K562 (cell line): Measurements from ENCODE around the gene ASCC1. TPM values are rescaled to one million over a fixed set of nuclear protein-coding genes. Genes with fewer than 3 reads are reported as not detected.

ENCODE experiments used
- CBFA2T3 ChIP-seq: fragments of 450-650 bp; IDR thresholded peaks from 2 replicates; pipeline ENCODE4 v1.6.1; 2017
- EP300 ChIP-seq: IDR thresholded peaks from 2 replicates; pipeline ENCODE4 v1.6.1; 2012; ENCODE audit warnings: low read length, improper control_type of control experiment
- ETV6 ChIP-seq, 3 experiments: fragments of 150-350 bp in 1 of 3; sonication (generic) in 1 of 3; formaldehyde crosslinking in 1 of 3; IDR thresholded peaks; 2 replicates each; pipeline versions ENCODE4 v1.6.1 to v1.8.0; 2014 to 2022; ENCODE audit warnings: borderline replicate concordance in 2 of 3, low read depth in 2 of 3, antibody characterized with exemption in 1 of 3, low read length in 1 of 3, mild to moderate bottlenecking in 1 of 3, missing genetic modification reagents in 1 of 3
- IRF2 ChIP-seq: sonication (generic); formaldehyde crosslinking; IDR thresholded peaks from 2 replicates; pipeline ENCODE4 v1.8.1; 2022; ENCODE audit warnings: mild to moderate bottlenecking, missing genetic modification reagents
- NFYB ChIP-seq: IDR thresholded peaks from 2 replicates; pipeline ENCODE4 v1.6.1; 2011; ENCODE audit warnings: mild to moderate bottlenecking, moderate library complexity; ENCODE audit not compliant: insufficient read length; ENCODE audit errors: extremely low read depth
- PHF20 ChIP-seq: fragments of 450-650 bp; IDR thresholded peaks from 2 replicates; pipeline ENCODE4 v1.6.1; 2018; ENCODE audit not compliant: partially characterized antibody
- SLC30A9 ChIP-seq: fragments of 250-450 bp; sonication (Bioruptor Pico); IDR thresholded peaks from 2 replicates; pipeline ENCODE4 v1.8.0; 2022; ENCODE audit warnings: mild to moderate bottlenecking, moderate library complexity
- SMAD1 ChIP-seq: fragments of 150-350 bp; IDR thresholded peaks from 2 replicates; pipeline ENCODE4 v1.6.1; 2014; ENCODE audit warnings: low read length, low read depth; ENCODE audit not compliant: partially characterized antibody
- SRSF9 ChIP-seq: fragments of 200-400 bp; formaldehyde crosslinking; IDR thresholded peaks from 2 replicates; pipeline ENCODE4 v1.6.1; 2017; ENCODE audit warnings: low read depth, low read length, borderline replicate concordance
- TRIM24 ChIP-seq, 2 experiments: fragments of 450-650 bp; IDR thresholded peaks; 2 replicates each; pipeline ENCODE4 v1.6.1; 2016
- U2AF2 ChIP-seq: fragments of 200-400 bp; formaldehyde crosslinking; optimal IDR thresholded peaks from 2 replicates; pipeline ENCODE3; 2017; ENCODE audit warnings: low read depth, mild to moderate bottlenecking, low read length
- ZNF121 ChIP-seq: sonication (generic); formaldehyde crosslinking; conservative IDR thresholded peaks from 2 replicates; pipeline ENCODE4 v1.8.0; 2022; ENCODE audit warnings: missing genetic modification reagents
- ZNF583 ChIP-seq: fragments of 250-450 bp; sonication (Bioruptor Pico); IDR thresholded peaks from 2 replicates; pipeline ENCODE4 v1.4.0; 2020
- ZNF644 ChIP-seq: fragments of 200-800 bp; sonication (Bioruptor generic); IDR thresholded peaks from 2 replicates; pipeline ENCODE4 v1.6.1; 2016; ENCODE audit warnings: low read depth, missing genetic modification characterization, missing compliant biosample characterization
- polyA plus RNA-seq, 8 experiments: library from polyadenylated mRNA; depleted of rRNA in 4 of 8; stranded (reverse) in 5 of 8; unstranded in 3 of 8; fragments of >200 nt; fragmentation: Nextera tagmentation in 2 of 8; fragmentation: Illumina TruSeq in 1 of 8; extraction: Ambion mirVana in 2 of 8; extraction: Trizol in 1 of 8; gene quantifications; 2 replicates each; pipeline versions ENCODE4 v1.2.1 to v1.2.3, GENCODE V29; 2011 to 2014; ENCODE audit warnings: inconsistent platforms in 1 of 8, missing spikeins in 1 of 8
- total RNA-seq, 7 experiments: library from RNA; depleted of rRNA in 6 of 7; stranded (reverse); fragments of >200 nt in 6 of 7; fragmentation: Illumina TruSeq in 2 of 7; extraction: Trizol in 2 of 7; gene quantifications; 2 replicates each; pipeline versions ENCODE4 v1.2.1 to v1.2.3, GENCODE V29; 2011 to 2021; ENCODE audit warnings: low replicate concordance in 1 of 7
- TF ChIP-seq, protein P1 (sequence below): fragments of 450-650 bp; IDR thresholded peaks from 2 replicates; pipeline ENCODE4 v1.6.1; 2016; ENCODE audit warnings: low read depth
- TF ChIP-seq, protein P2 (sequence below): sonication (generic); formaldehyde crosslinking; IDR thresholded peaks from 2 replicates; pipeline ENCODE4 v1.8.1; 2023; ENCODE audit warnings: mild to moderate bottlenecking, missing genetic modification reagents, moderate library complexity
- TF ChIP-seq, protein P3 (sequence below): sonication (generic); formaldehyde crosslinking; IDR thresholded peaks from 2 replicates; pipeline ENCODE4 v1.8.0; 2022; ENCODE audit warnings: missing genetic modification reagents, mild to moderate bottlenecking, moderate library complexity, borderline replicate concordance

The ASCC1 gene
- total and polyA plus RNA-seq, 9 of the 15 experiments (the other 6 are each of a cell fraction or from before 2014, with no cell fraction given): 31.7 to 73.3 (median 52.8) TPM

DNA sequence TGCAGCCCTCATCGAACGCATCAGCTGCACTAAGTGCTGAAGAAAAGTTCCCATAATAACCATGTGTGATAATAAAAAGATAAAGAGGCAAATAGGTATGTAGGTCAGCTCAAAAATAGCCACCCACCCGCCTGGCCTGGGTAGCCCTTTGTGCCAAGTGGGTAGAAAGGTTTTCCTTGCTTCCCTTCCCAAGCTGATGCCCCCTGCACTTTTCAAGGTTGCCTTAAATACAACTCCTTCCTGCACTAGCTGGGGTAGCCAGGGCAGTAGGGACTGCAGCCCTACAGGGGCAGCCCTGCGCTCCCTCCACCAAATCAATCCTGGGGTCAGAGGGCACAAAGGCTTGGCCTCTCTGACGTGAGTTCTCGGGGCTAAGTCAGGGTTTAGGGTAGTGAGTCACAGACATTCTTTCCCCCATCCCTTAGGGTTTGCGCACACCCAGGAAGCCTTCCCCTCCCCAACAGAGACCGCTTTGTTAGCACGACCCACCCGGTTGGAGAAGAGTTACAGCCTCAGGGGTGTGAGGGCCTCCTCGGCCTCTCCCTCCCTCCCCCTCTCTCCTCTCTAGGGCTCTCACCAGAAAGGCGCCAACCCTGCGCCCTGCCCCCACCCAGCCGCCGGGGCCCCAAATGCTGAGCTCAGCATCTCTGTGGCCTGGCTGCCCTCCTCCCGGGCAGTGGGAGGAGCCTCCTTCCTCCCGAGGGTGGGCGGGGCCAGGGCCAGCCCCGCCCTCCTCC is 44.3 kb upstream of the ASCC1 start (continued):
- TF ChIP-seq, protein P1, sequence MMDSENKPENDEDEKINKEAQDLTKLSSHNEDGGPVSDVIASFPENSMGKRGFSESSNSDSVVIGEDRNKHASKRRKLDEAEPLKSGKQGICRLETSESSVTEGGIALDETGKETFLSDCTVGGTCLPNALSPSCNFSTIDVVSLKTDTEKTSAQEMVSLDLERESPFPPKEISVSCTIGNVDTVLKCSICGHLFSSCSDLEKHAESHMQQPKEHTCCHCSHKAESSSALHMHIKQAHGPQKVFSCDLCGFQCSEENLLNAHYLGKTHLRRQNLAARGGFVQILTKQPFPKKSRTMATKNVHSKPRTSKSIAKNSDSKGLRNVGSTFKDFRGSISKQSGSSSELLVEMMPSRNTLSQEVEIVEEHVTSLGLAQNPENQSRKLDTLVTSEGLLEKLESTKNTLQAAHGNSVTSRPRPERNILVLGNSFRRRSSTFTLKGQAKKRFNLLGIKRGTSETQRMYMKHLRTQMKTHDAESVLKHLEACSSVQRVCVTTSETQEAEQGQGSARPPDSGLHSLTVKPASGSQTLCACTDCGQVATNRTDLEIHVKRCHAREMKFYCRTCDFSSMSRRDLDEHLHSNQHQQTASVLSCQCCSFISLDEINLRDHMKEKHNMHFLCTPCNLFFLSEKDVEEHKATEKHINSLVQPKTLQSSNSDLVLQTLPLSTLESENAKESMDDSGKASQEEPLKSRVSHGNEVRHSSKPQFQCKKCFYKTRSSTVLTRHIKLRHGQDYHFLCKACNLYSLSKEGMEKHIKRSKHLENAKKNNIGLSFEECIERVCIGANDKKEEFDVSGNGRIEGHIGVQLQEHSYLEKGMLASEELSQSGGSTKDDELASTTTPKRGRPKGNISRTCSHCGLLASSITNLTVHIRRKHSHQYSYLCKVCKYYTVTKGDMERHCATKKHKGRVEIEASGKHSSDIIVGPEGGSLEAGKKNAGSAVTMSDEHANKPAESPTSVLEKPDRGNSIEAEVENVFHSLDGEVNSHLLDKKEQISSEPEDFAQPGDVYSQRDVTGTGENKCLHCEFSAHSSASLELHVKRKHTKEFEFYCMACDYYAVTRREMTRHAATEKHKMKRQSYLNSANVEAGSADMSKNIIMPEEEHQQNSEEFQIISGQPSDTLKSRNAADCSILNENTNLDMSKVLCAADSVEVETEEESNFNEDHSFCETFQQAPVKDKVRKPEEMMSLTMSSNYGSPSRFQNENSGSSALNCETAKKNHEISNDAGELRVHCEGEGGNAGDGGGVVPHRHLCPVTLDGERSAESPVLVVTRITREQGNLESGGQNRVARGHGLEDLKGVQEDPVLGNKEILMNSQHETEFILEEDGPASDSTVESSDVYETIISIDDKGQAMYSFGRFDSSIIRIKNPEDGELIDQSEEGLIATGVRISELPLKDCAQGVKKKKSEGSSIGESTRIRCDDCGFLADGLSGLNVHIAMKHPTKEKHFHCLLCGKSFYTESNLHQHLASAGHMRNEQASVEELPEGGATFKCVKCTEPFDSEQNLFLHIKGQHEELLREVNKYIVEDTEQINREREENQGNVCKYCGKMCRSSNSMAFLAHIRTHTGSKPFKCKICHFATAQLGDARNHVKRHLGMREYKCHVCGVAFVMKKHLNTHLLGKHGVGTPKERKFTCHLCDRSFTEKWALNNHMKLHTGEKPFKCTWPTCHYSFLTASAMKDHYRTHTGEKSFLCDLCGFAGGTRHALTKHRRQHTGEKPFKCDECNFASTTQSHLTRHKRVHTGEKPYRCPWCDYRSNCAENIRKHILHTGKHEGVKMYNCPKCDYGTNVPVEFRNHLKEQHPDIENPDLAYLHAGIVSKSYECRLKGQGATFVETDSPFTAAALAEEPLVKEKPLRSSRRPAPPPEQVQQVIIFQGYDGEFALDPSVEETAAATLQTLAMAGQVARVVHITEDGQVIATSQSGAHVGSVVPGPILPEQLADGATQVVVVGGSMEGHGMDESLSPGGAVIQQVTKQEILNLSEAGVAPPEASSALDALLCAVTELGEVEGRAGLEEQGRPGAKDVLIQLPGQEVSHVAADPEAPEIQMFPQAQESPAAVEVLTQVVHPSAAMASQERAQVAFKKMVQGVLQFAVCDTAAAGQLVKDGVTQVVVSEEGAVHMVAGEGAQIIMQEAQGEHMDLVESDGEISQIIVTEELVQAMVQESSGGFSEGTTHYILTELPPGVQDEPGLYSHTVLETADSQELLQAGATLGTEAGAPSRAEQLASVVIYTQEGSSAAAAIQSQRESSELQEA: no peak
- TF ChIP-seq IRF2 (CRISPR knock-in tag) (no peak), PHF20 (no peak), NFYB (no peak), CBFA2T3 (peak; percentile 46), ZNF644 (no peak), EP300 (peak; percentile 53; the same call in 1 of the 2 replicates), ETV6 (IDR thresholded peaks at IDR 0.05; ENCODE audit: borderline replicate concordance in 1 of 2, low read depth in 2 of 2, low read length in 1 of 2) (no peak), ETV6 (CRISPR knock-in tag; IDR thresholded peaks at IDR 0.05; ENCODE audit: borderline replicate concordance) (no peak), SLC30A9 (CRISPR knock-in tag) (no peak), U2AF2 (no peak), SRSF9 (no peak), ZNF583 (CRISPR knock-in tag) (peak; percentile 83; the same call in 1 of the 2 replicates), ZNF121 (CRISPR knock-in tag) (no peak), SMAD1 (no peak), TRIM24 (IDR thresholded peaks at IDR 0.05) (peak; percentile 69 to 86; a peak in 3 of 4 replicates)
- TF ChIP-seq, protein P2, sequence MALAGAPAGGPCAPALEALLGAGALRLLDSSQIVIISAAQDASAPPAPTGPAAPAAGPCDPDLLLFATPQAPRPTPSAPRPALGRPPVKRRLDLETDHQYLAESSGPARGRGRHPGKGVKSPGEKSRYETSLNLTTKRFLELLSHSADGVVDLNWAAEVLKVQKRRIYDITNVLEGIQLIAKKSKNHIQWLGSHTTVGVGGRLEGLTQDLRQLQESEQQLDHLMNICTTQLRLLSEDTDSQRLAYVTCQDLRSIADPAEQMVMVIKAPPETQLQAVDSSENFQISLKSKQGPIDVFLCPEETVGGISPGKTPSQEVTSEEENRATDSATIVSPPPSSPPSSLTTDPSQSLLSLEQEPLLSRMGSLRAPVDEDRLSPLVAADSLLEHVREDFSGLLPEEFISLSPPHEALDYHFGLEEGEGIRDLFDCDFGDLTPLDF (CRISPR knock-in tag): no peak
- TF ChIP-seq, protein P3, sequence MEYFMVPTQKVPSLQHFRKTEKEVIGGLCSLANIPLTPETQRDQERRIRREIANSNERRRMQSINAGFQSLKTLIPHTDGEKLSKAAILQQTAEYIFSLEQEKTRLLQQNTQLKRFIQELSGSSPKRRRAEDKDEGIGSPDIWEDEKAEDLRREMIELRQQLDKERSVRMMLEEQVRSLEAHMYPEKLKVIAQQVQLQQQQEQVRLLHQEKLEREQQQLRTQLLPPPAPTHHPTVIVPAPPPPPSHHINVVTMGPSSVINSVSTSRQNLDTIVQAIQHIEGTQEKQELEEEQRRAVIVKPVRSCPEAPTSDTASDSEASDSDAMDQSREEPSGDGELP (CRISPR knock-in tag): peak; percentile 90; the same call in 1 of the 2 replicates
